Measurements from ENCODE around the gene SF3B3. TPM values are rescaled to one million over a fixed set of nuclear protein-coding genes. Genes with fewer than 3 reads are reported as not detected.
A peak's percentile ranks its signal among the peaks of the same experiment; 100 is the strongest.

SF3B3 gene
- total RNA-seq, 2 experiments from 2014 or later = 303 to 331 TPM

DNA sequence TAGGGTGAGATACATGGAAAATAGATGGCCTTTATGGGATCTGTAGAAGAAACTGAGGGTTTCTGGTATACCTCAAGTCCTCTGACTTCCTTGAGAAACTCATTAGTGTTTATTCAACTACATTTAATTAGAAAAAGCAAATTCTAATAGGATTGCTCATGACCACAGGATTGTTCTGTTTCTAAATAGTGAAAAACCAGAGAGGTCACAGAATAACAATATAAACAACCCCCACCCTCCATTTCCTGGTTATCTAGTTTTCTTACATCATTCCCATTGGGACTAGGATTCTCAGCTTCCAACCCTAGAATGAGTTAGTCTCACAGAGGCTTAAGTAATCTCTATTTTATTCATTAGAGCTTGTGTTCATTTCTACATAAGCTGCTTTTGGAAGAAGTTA is 30.0 kb downstream of the SF3B3 start:
- POLR2A ChIA-PET = interaction anchor here (1.7 kb wide), 1 partner anchor 31 kb away, joined by 4 read pairs; no protein-coding TSS in a partner anchor
- no peaks in the 10 kb centered on the region for H3K27me3 Mint-ChIP-seq
- DNase-seq (no peak), ATAC-seq (ENCODE audit: low read depth) (no peak)
- no peak overlapping the region for H3K27ac Mint-ChIP-seq
- no peaks in the 10 kb centered on the region for H3K9me3 Mint-ChIP-seq
- peaks cover 17% of the 10 kb centered on the region for H3K4me1 Mint-ChIP-seq
- H3K36me3 Mint-ChIP-seq = peaks cover 32% of the 10 kb centered on the region
- H3K4me3 Mint-ChIP-seq = no peak overlapping the region

- DNase-seq = no peak
- H3K36me3 Mint-ChIP-seq = peaks cover 28% of the 10 kb centered on the region
- no peak overlapping the region for H3K4me3 Mint-ChIP-seq
- H3K9me3 Mint-ChIP-seq = no peaks in the 10 kb centered on the region
- H3K27me3 Mint-ChIP-seq = no peaks in the 10 kb centered on the region
- peak overlapping the region; percentile 30 for H3K27ac Mint-ChIP-seq
- POLR2A ChIA-PET = no interaction called here
- H3K4me1 Mint-ChIP-seq = peaks cover 10% of the 10 kb centered on the region
- no peak for ATAC-seq (ENCODE audit: low read depth)
These were observed 32.4 kb downstream of the SF3B3 start for GRCh38 chr16:70556063-70556462.

GRCh38 chr16:70561623-70562022 is 38.0 kb downstream of the SF3B3 start:
- no peak overlapping the region for H3K4me3 Mint-ChIP-seq
- H3K9me3 Mint-ChIP-seq = no peaks in the 10 kb centered on the region
- ATAC-seq (ENCODE audit: low read depth) (no peak), DNase-seq (no peak)
- H3K4me1 Mint-ChIP-seq = peaks cover 5% of the 10 kb centered on the region
- no peak overlapping the region for H3K27ac Mint-ChIP-seq
- H3K27me3 Mint-ChIP-seq = no peaks in the 10 kb centered on the region
- POLR2A ChIA-PET = interaction anchor here (0.6 to 0.8 kb wide), 2 partner anchors 72 to 182 kb away, joined by 3 read pairs; no protein-coding TSS in a partner anchor
- H3K36me3 Mint-ChIP-seq = peaks cover 39% of the 10 kb centered on the region

DNA sequence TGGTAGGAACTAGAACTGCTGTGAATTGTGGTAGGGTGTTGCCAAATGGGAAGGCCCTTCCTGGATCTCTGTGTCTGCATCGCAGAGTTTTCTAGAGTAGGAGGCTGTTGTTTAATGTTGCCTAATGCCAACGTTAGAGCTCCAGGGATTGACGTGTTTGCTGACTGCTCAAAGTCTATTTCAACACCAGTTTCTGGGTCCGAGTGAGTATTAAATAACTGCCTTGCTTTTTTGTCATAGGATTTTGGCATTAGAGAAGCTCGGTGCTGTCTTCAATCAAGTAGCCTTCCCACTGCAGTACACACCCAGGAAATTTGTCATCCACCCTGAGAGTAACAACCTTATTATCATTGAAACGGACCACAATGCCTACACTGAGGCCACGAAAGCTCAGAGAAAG is 40.0 kb downstream of the SF3B3 start:
- no peak for ATAC-seq (ENCODE audit: low read depth)
- POLR2A ChIA-PET = interaction anchor here (1.2 kb wide), 1 partner anchor 10 kb away, joined by 3 read pairs; no protein-coding TSS in a partner anchor
- H3K4me3 Mint-ChIP-seq = no peak overlapping the region
- no peaks in the 10 kb centered on the region for H3K27me3 Mint-ChIP-seq
- H3K27ac Mint-ChIP-seq = no peak overlapping the region
- H3K9me3 Mint-ChIP-seq = no peaks in the 10 kb centered on the region
- H3K4me1 Mint-ChIP-seq = peaks cover 7% of the 10 kb centered on the region
- no peak for DNase-seq
- peaks cover 36% of the 10 kb centered on the region for H3K36me3 Mint-ChIP-seq

DNA sequence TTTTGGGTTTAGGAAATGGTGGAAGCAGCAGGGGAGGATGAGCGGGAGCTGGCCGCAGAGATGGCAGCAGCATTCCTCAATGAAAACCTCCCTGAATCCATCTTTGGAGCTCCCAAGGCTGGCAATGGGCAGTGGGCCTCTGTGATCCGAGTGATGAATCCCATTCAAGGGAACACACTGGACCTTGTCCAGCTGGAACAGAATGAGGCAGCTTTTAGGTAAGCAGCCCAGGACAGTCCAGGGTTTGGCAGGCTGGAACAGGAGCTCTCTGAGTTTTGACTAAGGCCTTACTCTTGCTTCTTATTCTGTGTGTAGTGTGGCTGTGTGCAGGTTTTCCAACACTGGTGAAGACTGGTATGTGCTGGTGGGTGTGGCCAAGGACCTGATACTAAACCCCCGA is 41.4 kb downstream of the SF3B3 start:
- POLR2A ChIA-PET = interaction anchor here (0.5 kb wide), 1 partner anchor 245 kb away, joined by 4 read pairs; no protein-coding TSS in a partner anchor
- no peak for DNase-seq
- H3K27ac Mint-ChIP-seq = no peak overlapping the region

GRCh38 chr16:70568601-70569237 is 45.1 kb downstream of the SF3B3 start:
- ATAC-seq (ENCODE audit: low read depth) = no peak
- H3K27me3 Mint-ChIP-seq = no peaks in the 10 kb centered on the region
- peaks cover 43% of the 10 kb centered on the region for H3K36me3 Mint-ChIP-seq
- H3K9me3 Mint-ChIP-seq = no peaks in the 10 kb centered on the region
- H3K27ac Mint-ChIP-seq = no peak overlapping the region
- DNase-seq = no peak
- H3K4me1 Mint-ChIP-seq = peaks cover 17% of the 10 kb centered on the region
- POLR2A ChIA-PET = no interaction called here
- no peak overlapping the region for H3K4me3 Mint-ChIP-seq

More for the DNA sequence above, 41.4 kb downstream of the SF3B3 start:
- no peaks in the 10 kb centered on the region for H3K9me3 Mint-ChIP-seq
- no peak overlapping the region for H3K4me3 Mint-ChIP-seq
- H3K27me3 Mint-ChIP-seq = no peaks in the 10 kb centered on the region
- H3K4me1 Mint-ChIP-seq = peaks cover 9% of the 10 kb centered on the region
- peaks cover 36% of the 10 kb centered on the region for H3K36me3 Mint-ChIP-seq
- ATAC-seq (ENCODE audit: low read depth) = no peak

DNA sequence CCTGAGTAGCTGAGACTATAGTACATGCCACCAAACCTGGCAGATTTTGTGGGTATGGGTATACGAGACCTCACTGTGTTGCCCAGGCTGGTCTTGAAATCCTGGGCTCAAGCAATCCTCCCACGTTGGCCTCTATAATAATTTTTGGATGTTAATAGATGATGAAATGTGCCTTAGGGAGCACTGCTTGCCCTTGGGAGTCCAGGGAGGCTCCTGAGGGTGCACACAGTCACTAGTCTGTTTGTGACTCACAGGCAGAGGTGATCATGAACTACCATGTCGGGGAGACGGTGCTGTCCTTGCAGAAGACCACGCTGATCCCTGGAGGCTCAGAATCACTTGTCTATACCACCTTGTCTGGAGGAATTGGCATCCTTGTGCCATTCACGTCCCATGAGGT is 46.1 kb downstream of the SF3B3 start:
- ATAC-seq (ENCODE audit: low read depth) (no peak), DNase-seq (no peak)
- no peaks in the 10 kb centered on the region for H3K27me3 Mint-ChIP-seq
- H3K4me3 Mint-ChIP-seq = no peak overlapping the region
- H3K36me3 Mint-ChIP-seq = peaks cover 40% of the 10 kb centered on the region
- no peaks in the 10 kb centered on the region for H3K9me3 Mint-ChIP-seq
- POLR2A ChIA-PET = no interaction called here
- peaks cover 17% of the 10 kb centered on the region for H3K4me1 Mint-ChIP-seq
- no peak overlapping the region for H3K27ac Mint-ChIP-seq

GRCh38 chr16:70570967-70571570 is 47.5 kb downstream of the SF3B3 start:
- peaks cover 17% of the 10 kb centered on the region for H3K4me1 Mint-ChIP-seq
- POLR2A ChIA-PET = no interaction called here

DNA sequence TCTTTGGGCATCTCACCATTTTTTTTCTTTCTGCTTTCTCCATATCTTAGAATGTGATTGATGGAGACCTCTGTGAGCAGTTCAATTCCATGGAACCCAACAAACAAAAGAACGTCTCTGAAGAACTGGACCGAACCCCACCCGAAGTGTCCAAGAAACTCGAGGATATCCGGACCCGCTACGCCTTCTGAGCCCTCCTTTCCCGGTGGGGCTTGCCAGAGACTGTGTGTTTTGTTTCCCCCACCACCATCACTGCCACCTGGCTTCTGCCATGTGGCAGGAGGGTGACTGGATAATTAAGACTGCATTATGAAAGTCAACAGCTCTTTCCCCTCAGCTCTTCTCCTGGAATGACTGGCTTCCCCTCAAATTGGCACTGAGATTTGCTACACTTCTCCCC is 48.0 kb downstream of the SF3B3 start:
- peak overlapping the region; percentile 54 for H3K27ac Mint-ChIP-seq
- no peak overlapping the region for H3K4me3 Mint-ChIP-seq
- peaks cover 38% of the 10 kb centered on the region for H3K36me3 Mint-ChIP-seq
- POLR2A ChIA-PET = no interaction called here
- ATAC-seq (ENCODE audit: low read depth) = no peak
- H3K27me3 Mint-ChIP-seq = no peaks in the 10 kb centered on the region
- no peaks in the 10 kb centered on the region for H3K9me3 Mint-ChIP-seq
- peaks cover 20% of the 10 kb centered on the region for H3K4me1 Mint-ChIP-seq
- no peak for DNase-seq

More at GRCh38 chr16:70570967-70571570, 47.5 kb downstream of the SF3B3 start:
- Mint-ChIP-seq H3K27me3 (no peaks in the 10 kb centered on the region), H3K36me3 (peaks cover 36% of the 10 kb centered on the region), H3K9me3 (no peaks in the 10 kb centered on the region), H3K4me3 (no peak overlapping the region), H3K27ac (peak overlapping the region; percentile 21)
- DNase-seq = no peak
- no peak for ATAC-seq (ENCODE audit: low read depth)

- ATAC-seq (ENCODE audit: low read depth) (peak; percentile 24), DNase-seq (no peak)
- H3K36me3 Mint-ChIP-seq = peaks cover 36% of the 10 kb centered on the region
- no peaks in the 10 kb centered on the region for H3K9me3 Mint-ChIP-seq
- H3K27me3 Mint-ChIP-seq = no peaks in the 10 kb centered on the region
- H3K27ac Mint-ChIP-seq = peak overlapping the region; percentile 54
- peaks cover 19% of the 10 kb centered on the region for H3K4me1 Mint-ChIP-seq
- POLR2A ChIA-PET = interaction anchor here (0.8 kb wide), 1 partner anchor 21 kb away, joined by 3 read pairs; no protein-coding TSS in a partner anchor
- H3K4me3 Mint-ChIP-seq = no peak overlapping the region
These were observed 48.7 kb downstream of the SF3B3 start for GRCh38 chr16:70572050-70572925.

DNA sequence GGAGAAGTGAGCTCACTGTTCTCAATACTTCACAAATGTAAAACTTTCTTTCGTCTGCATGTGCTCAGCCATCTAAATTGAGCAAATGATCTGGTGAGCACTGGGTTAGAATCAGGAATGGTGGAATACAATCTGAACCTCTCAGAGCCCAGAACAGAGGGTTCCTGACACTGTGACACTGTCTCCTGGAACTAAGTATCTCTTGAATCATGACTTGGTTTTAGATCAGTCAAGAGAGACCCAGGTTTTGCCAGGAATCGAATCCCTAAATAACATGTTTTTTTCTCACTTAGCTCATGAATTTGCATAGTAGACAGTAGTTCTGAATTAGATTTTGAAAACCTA is 49.3 kb downstream of the SF3B3 start:
- POLR2A ChIA-PET = interaction anchor here (0.8 to 1.0 kb wide), 2 partner anchors 9 to 22 kb away, joined by 3 read pairs; no protein-coding TSS in a partner anchor
- DNase-seq (no peak), ATAC-seq (ENCODE audit: low read depth) (no peak)
- H3K27ac Mint-ChIP-seq = no peak overlapping the region
- H3K4me1 Mint-ChIP-seq = peaks cover 18% of the 10 kb centered on the region
- H3K27me3 Mint-ChIP-seq = no peaks in the 10 kb centered on the region
- no peaks in the 10 kb centered on the region for H3K9me3 Mint-ChIP-seq
- no peak overlapping the region for H3K4me3 Mint-ChIP-seq
- H3K36me3 Mint-ChIP-seq = peaks cover 35% of the 10 kb centered on the region

DNA sequence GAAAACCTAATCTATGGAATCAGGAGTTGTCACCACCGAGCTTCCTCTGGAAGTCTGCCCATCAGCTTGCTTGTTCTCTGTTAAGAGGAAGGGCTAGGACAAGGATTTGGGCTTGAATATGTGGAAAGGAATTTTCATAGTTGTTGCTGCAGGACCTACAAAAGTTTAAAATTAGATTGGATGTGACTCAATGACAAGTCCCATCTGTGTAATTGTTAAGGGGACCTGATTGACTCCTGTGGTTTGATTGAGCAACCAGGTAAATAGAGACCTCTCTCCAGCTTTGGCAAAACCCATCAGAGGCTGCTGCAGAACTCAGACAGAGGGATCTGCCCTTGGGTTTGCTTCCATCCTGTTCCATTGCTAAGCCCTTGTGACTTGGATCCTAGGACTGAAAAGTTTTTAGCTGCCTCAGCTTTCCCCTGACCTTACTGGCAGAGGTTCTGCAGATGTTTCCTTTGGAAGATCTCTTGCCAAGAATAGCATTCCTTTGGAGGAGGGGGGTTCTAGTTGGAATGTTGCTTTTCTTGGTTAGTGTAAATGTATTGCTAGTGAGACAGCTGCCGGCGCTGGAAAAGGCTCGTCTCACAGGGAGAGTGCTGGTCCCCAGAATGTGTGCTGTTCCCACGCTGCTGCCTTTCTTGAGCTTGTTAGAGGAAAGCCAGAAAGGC is 50.0 kb downstream of the SF3B3 start:
- Mint-ChIP-seq H3K9me3 (no peaks in the 10 kb centered on the region), H3K27me3 (no peaks in the 10 kb centered on the region), H3K27ac (no peak overlapping the region), H3K4me3 (no peak overlapping the region), H3K36me3 (peaks cover 34% of the 10 kb centered on the region), H3K4me1 (peaks cover 18% of the 10 kb centered on the region)
- no peak for ATAC-seq (ENCODE audit: low read depth)
- POLR2A ChIA-PET = interaction anchor here (0.8 to 1.1 kb wide), 3 partner anchors 10 to 51 kb away, joined by 3 read pairs; no protein-coding TSS in a partner anchor
- no peak for DNase-seq

All from activated naive CD8-positive, alpha-beta T cell treated with anti-CD3 and anti-CD28 coated beads, Interleukin-2, amount 10 ng/mL, durations not matched to agents 7 days and 5 days (primary cell).